ENCODE results near the gene SPRTN. TPM values are rescaled to one million over a fixed set of nuclear protein-coding genes. Genes with fewer than 3 reads are reported as not detected.

The SPRTN gene
- total RNA-seq, 1 donor from 2014 or later, result 13.9 TPM

DNA sequence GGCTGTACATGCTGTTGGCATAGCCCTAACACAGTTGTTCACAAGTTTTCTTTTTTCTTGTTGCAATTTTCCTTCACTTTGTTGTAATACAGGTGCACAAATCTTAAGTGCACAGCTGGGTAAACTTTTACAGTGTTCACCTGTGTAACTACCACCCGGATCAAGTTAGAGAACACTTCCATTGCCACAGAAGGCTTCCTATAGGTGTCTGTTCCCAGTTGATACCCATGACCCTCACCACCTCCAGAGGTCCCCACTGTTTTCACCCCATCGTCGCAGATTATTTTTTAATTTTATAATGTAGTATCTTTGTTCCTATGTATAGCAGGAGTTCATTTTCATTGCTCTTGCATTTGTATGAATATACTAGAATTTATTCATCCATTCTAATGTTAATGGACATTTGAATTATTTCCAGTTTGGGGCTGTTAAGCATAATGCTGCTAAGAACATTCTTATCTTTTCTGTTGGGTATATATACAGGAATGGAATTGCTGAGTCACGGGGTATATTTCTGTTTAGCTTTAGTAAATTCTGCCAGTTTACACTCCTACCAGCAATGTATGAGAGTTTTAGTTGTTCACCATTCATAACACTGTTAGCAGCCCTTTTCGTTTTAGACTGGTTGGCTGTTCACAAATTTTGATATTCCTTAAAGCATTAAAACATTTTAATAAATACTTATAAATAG is 16.4 kb downstream of the SPRTN start:
- no peak overlapping the region for H3K27ac Mint-ChIP-seq
- peaks cover 2% of the 10 kb centered on the region for H3K4me1 Mint-ChIP-seq (ENCODE audit: low read depth)
- H3K4me3 Mint-ChIP-seq (ENCODE audit: low read depth), result no peak overlapping the region
- no peaks in the 10 kb centered on the region for H3K9me3 Mint-ChIP-seq (ENCODE audit: low read depth)
- TF ChIP-seq, protein P1, sequence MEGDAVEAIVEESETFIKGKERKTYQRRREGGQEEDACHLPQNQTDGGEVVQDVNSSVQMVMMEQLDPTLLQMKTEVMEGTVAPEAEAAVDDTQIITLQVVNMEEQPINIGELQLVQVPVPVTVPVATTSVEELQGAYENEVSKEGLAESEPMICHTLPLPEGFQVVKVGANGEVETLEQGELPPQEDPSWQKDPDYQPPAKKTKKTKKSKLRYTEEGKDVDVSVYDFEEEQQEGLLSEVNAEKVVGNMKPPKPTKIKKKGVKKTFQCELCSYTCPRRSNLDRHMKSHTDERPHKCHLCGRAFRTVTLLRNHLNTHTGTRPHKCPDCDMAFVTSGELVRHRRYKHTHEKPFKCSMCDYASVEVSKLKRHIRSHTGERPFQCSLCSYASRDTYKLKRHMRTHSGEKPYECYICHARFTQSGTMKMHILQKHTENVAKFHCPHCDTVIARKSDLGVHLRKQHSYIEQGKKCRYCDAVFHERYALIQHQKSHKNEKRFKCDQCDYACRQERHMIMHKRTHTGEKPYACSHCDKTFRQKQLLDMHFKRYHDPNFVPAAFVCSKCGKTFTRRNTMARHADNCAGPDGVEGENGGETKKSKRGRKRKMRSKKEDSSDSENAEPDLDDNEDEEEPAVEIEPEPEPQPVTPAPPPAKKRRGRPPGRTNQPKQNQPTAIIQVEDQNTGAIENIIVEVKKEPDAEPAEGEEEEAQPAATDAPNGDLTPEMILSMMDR (IDR thresholded peaks at IDR 0.05; ENCODE audit: unreplicated experiment), result no peak
- no peak for DNase-seq (ENCODE audit: low spot score, unreplicated experiment)
- peaks cover 15% of the 10 kb centered on the region for H3K36me3 Mint-ChIP-seq (ENCODE audit: insufficient read depth)
- no peaks in the 10 kb centered on the region for H3K27me3 Mint-ChIP-seq

DNA sequence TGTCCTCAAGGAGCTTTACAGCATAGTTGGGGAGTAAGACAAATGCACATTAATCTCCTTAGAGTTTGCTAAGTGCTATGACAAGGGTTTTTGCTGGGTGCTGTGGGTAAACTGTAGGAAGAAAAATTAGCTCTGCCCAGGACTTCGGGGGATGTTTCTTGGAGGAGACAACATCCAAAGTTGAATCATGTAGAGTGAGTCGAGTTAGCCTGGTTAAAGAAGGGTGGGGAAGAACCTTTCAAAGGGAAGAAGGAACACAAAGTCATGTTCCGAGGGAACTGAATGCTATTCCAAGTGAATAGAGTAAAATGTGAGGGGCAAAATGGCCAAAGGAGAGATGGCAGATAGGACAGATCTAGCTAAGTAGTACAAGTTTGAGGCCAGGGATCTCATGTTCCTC is 17.1 kb downstream of the SPRTN start:
- no peak for DNase-seq (ENCODE audit: low spot score, unreplicated experiment)
- Mint-ChIP-seq H3K36me3 (ENCODE audit: insufficient read depth) (peaks cover 15% of the 10 kb centered on the region), H3K27me3 (no peaks in the 10 kb centered on the region), H3K9me3 (ENCODE audit: low read depth) (no peaks in the 10 kb centered on the region), H3K27ac (no peak overlapping the region), H3K4me1 (ENCODE audit: low read depth) (peaks cover 2% of the 10 kb centered on the region), H3K4me3 (ENCODE audit: low read depth) (no peak overlapping the region)
- TF ChIP-seq, protein P1 (IDR thresholded peaks at IDR 0.05; ENCODE audit: unreplicated experiment), result no peak

DNA sequence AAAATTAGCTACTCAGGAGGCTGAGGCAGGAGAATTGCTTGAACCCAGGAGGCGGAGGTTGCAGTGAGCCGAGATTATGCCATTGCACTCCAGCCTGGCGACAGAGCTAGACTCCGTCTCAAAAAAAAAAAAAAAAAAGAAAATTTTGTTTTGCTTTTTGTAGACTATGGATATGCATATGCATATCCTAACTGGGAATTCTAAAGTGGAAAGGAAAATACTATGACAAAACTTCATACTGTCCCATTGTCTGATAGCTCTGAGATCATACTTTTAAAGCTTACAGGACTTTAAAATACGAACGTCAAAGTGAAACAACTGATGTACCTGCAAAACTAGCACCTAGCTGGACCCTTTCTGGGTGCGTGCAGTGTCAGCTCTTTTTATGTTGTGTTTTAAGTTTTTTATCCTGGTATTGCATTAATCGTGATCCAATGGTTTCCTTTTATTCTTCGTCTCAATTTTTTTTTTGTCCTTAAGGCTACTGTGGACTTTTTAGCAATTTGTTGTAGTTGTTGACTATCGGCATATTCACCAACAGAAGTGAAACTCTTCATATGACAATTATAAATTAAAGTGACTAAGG is 19.2 kb downstream of the SPRTN start:
- Mint-ChIP-seq H3K4me1 (ENCODE audit: low read depth) (peaks cover 2% of the 10 kb centered on the region), H3K9me3 (ENCODE audit: low read depth) (no peaks in the 10 kb centered on the region), H3K27me3 (no peaks in the 10 kb centered on the region), H3K4me3 (ENCODE audit: low read depth) (no peak overlapping the region), H3K36me3 (ENCODE audit: insufficient read depth) (peaks cover 14% of the 10 kb centered on the region), H3K27ac (no peak overlapping the region)
- TF ChIP-seq, protein P1 (IDR thresholded peaks at IDR 0.05; ENCODE audit: unreplicated experiment), result no peak
- no peak for DNase-seq (ENCODE audit: low spot score, unreplicated experiment)

DNA sequence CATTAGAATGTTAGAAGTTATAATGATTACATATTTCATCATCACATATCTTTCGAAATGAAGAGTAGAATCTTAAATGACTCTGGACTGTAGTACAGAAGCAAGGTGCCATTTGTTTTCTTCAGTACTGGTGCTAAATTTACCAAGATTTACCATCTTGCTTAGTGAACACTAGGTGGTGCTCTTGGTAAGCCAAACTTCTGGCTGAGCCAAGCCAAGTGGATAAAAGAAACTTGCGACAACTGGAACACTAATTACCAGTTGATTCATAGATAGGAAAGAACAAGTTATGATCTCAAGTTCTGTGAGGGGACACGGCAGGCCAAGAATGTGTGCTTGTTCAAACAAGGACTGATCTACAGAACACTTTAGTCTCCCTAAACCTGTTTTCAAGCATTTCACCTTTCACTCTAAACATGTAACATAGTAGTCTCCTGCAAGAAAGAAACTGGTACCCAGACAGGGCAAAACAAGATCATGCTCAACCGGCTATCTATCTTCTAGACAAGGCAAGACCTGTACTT is 19.8 kb downstream of the SPRTN start:
- Mint-ChIP-seq H3K27ac (no peak overlapping the region), H3K36me3 (ENCODE audit: insufficient read depth) (peaks cover 10% of the 10 kb centered on the region), H3K4me1 (ENCODE audit: low read depth) (peaks cover 2% of the 10 kb centered on the region), H3K27me3 (no peaks in the 10 kb centered on the region), H3K4me3 (ENCODE audit: low read depth) (no peak overlapping the region), H3K9me3 (ENCODE audit: low read depth) (no peaks in the 10 kb centered on the region)
- TF ChIP-seq, protein P1 (IDR thresholded peaks at IDR 0.05; ENCODE audit: unreplicated experiment), result peak; percentile 89
- no peak for DNase-seq (ENCODE audit: low spot score, unreplicated experiment)

DNA sequence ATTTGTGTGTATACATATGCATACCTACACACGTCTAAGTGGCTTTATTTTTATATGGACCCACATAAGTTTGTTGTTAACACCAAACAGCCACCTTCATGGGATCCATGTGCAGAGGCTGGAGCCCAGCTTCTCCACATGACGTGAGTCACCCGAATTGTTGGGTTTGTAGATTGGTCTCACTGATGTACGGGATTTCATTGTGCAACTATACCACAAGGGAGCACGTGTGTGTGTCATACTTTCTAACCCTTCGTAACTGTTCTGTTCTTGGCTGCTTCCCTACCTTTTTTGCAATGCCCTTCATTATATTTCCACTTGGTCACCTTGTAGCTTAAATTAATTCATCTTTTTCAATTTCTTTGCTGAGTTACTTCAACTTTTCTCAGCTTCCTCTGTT is 21.0 kb downstream of the SPRTN start:
- Mint-ChIP-seq H3K9me3 (ENCODE audit: low read depth) (no peaks in the 10 kb centered on the region), H3K4me1 (ENCODE audit: low read depth) (peaks cover 2% of the 10 kb centered on the region), H3K4me3 (ENCODE audit: low read depth) (no peak overlapping the region), H3K27ac (no peak overlapping the region), H3K27me3 (no peaks in the 10 kb centered on the region), H3K36me3 (ENCODE audit: insufficient read depth) (peaks cover 8% of the 10 kb centered on the region)
- TF ChIP-seq, protein P1 (IDR thresholded peaks at IDR 0.05; ENCODE audit: unreplicated experiment), result no peak
- DNase-seq (ENCODE audit: low spot score, unreplicated experiment), result no peak
